HUES6 (cell line): ENCODE data around the gene DLEU7.

Experiments used
- H3K27ac ChIP-seq: 2 replicates; pipeline ENCODE4 v1.7.0; 2013; ENCODE audit warnings: low read depth, mild to moderate bottlenecking, low read length, inconsistent platforms
- H3K27me3 ChIP-seq: 2 replicates; pipeline ENCODE4 v1.6.1; 2013; ENCODE audit warnings: low read length; ENCODE audit not compliant: control insufficient read depth, insufficient read depth
- H3K36me3 ChIP-seq: 2 replicates; pipeline ENCODE4 v1.6.1; 2013; ENCODE audit warnings: low read length; ENCODE audit not compliant: control insufficient read depth, insufficient read depth
- H3K4me1 ChIP-seq: 2 replicates; pipeline ENCODE4 v1.6.1; 2013; ENCODE audit warnings: low read length; ENCODE audit not compliant: control insufficient read depth, insufficient read depth
- H3K4me3 ChIP-seq: 2 replicates; pipeline ENCODE4 v1.5.1; 2013; ENCODE audit warnings: low read depth, low read length
- H3K9ac ChIP-seq: one replicate; pipeline ENCODE4 v1.6.1; 2013; ENCODE audit warnings: mild to moderate bottlenecking, low read length
- H3K9me3 ChIP-seq: 2 replicates; pipeline ENCODE4 v1.6.1; 2013; ENCODE audit warnings: low read depth, low read length; ENCODE audit not compliant: control insufficient read depth, insufficient read depth

The DLEU7 gene

GRCh38 chr13:50810998-50811397, 32.5 kb downstream of the DLEU7 start:
- Histone ChIP-seq H3K36me3 (no peaks in the 10 kb centered on the region), H3K9ac (no peak overlapping the region), H3K4me3 (no peak overlapping the region), H3K27ac (no peak overlapping the region), H3K27me3 (no peaks in the 10 kb centered on the region), H3K4me1 (no peaks in the 10 kb centered on the region), H3K9me3 (no peaks in the 10 kb centered on the region)

- Histone ChIP-seq H3K4me1 (no peaks in the 10 kb centered on the region), H3K27ac (no peak overlapping the region), H3K36me3 (no peaks in the 10 kb centered on the region), H3K9me3 (no peaks in the 10 kb centered on the region), H3K4me3 (no peak overlapping the region), H3K27me3 (no peaks in the 10 kb centered on the region), H3K9ac (no peak overlapping the region)
Measured at GRCh38 chr13:50810468-50810867, 33.0 kb downstream of the DLEU7 start.

GRCh38 chr13:50809133-50810090, 34.1 kb downstream of the DLEU7 start:
- Histone ChIP-seq H3K4me3 (no peak overlapping the region), H3K27me3 (no peaks in the 10 kb centered on the region), H3K27ac (no peak overlapping the region)

GRCh38 chr13:50805805-50806204, 37.7 kb downstream of the DLEU7 start:
- H3K36me3 ChIP-seq, result no peaks in the 10 kb centered on the region
- no peak overlapping the region for H3K4me3 ChIP-seq
- no peaks in the 10 kb centered on the region for H3K9me3 ChIP-seq
- H3K27ac ChIP-seq, result no peak overlapping the region
- H3K27me3 ChIP-seq, result no peaks in the 10 kb centered on the region
- H3K9ac ChIP-seq, result no peak overlapping the region
- peaks cover 4% of the 10 kb centered on the region for H3K4me1 ChIP-seq

More at GRCh38 chr13:50809133-50810090, 34.1 kb downstream of the DLEU7 start:
- H3K4me1 ChIP-seq, result no peaks in the 10 kb centered on the region
- no peak overlapping the region for H3K9ac ChIP-seq
- H3K36me3 ChIP-seq, result no peaks in the 10 kb centered on the region
- no peaks in the 10 kb centered on the region for H3K9me3 ChIP-seq

GRCh38 chr13:50801087-50801931, 42.2 kb downstream of the DLEU7 start:
- peak overlapping the region; percentile 33 for H3K4me3 ChIP-seq
- no peak overlapping the region for H3K9ac ChIP-seq
- H3K36me3 ChIP-seq, result no peaks in the 10 kb centered on the region
- H3K27ac ChIP-seq, result no peak overlapping the region
- no peaks in the 10 kb centered on the region for H3K9me3 ChIP-seq
- peaks cover 14% of the 10 kb centered on the region for H3K4me1 ChIP-seq
- H3K27me3 ChIP-seq, result no peaks in the 10 kb centered on the region

- H3K9ac ChIP-seq, result no peak overlapping the region
- peaks cover 14% of the 10 kb centered on the region for H3K4me1 ChIP-seq
- H3K9me3 ChIP-seq, result no peaks in the 10 kb centered on the region
- H3K36me3 ChIP-seq, result no peaks in the 10 kb centered on the region
- no peak overlapping the region for H3K27ac ChIP-seq
- no peaks in the 10 kb centered on the region for H3K27me3 ChIP-seq
- no peak overlapping the region for H3K4me3 ChIP-seq
Measured at GRCh38 chr13:50800091-50800739, 43.3 kb downstream of the DLEU7 start.

- no peaks in the 10 kb centered on the region for H3K27me3 ChIP-seq
- no peak overlapping the region for H3K9ac ChIP-seq
- no peaks in the 10 kb centered on the region for H3K36me3 ChIP-seq
- no peak overlapping the region for H3K4me3 ChIP-seq
- peaks cover 14% of the 10 kb centered on the region for H3K4me1 ChIP-seq
- no peaks in the 10 kb centered on the region for H3K9me3 ChIP-seq
- H3K27ac ChIP-seq, result no peak overlapping the region
Measured at GRCh38 chr13:50798923-50799322, 44.6 kb downstream of the DLEU7 start.

GRCh38 chr13:50797091-50797490, 46.4 kb downstream of the DLEU7 start:
- Histone ChIP-seq H3K36me3 (no peaks in the 10 kb centered on the region), H3K27me3 (no peaks in the 10 kb centered on the region), H3K4me3 (no peak overlapping the region), H3K4me1 (peaks cover 14% of the 10 kb centered on the region), H3K27ac (no peak overlapping the region), H3K9me3 (no peaks in the 10 kb centered on the region), H3K9ac (no peak overlapping the region)

GRCh38 chr13:50796463-50796862, 47.0 kb downstream of the DLEU7 start:
- Histone ChIP-seq H3K36me3 (no peaks in the 10 kb centered on the region), H3K4me1 (peaks cover 14% of the 10 kb centered on the region), H3K27me3 (no peaks in the 10 kb centered on the region), H3K9me3 (no peaks in the 10 kb centered on the region), H3K9ac (no peak overlapping the region), H3K27ac (no peak overlapping the region), H3K4me3 (no peak overlapping the region)

- H3K36me3 ChIP-seq, result no peaks in the 10 kb centered on the region
- H3K27ac ChIP-seq, result no peak overlapping the region
Measured at GRCh38 chr13:50794226-50794625, 49.3 kb downstream of the DLEU7 start.

More at GRCh38 chr13:50794226-50794625, 49.3 kb downstream of the DLEU7 start:
- H3K4me1 ChIP-seq, result no peaks in the 10 kb centered on the region
- no peak overlapping the region for H3K4me3 ChIP-seq
- no peaks in the 10 kb centered on the region for H3K27me3 ChIP-seq
- no peaks in the 10 kb centered on the region for H3K9me3 ChIP-seq
- no peak overlapping the region for H3K9ac ChIP-seq
